B cell (primary cell): ENCODE results near the gene GRIP2.

Experiments
- CTCF ChIP-seq: fragments of 200-600 bp; IDR thresholded peaks from one replicate; pipeline ENCODE4 v1.8.0; 2022; ENCODE audit warnings: antibody characterized with exemption, mild to moderate bottlenecking
- EZH2 ChIP-seq: IDR thresholded peaks from 2 replicates; pipeline ENCODE4 v1.6.1; 2012; ENCODE audit warnings: borderline replicate concordance, low read depth, mild to moderate bottlenecking, moderate library complexity, low read length; ENCODE audit not compliant: insufficient read depth, poor library complexity, severe bottlenecking

GRCh38 chr3:14464521-14464920 is 75.6 kb downstream of the GRIP2 start:
- TF ChIP-seq CTCF (no peak), EZH2 (no peak)
